Activated CD4-positive, alpha-beta T cell treated with anti-CD3 and anti-CD28 coated beads, Interleukin-2, amount 50 U/mL, for 48 hours (primary cell): ENCODE results near the gene CSHL1.
"Not testable (repeated sequence)": the region's sequence is repeated elsewhere in the genome, so short reads cannot be mapped to it uniquely, and the experiment has no call there.

ENCODE experiments used
- DNase-seq, 2 experiments: peaks; one replicate each; pipeline ENCODE4 v3.0.0-alpha.2; 2020

Gene CSHL1

GRCh38 chr17:63881935-63882601 lies 29.0 kb downstream of the CSHL1 start, which contains the start of gene GH2:
Gene GH2 (minus strand): TSS chr17:63881944. CDS start chr17:63881801, 143 bp downstream.
- DNase-seq: peak; percentile 67 to 74

GRCh38 chr17:63881337-63881736 lies 29.7 kb downstream of the CSHL1 start:
- DNase-seq: not testable (repeated sequence)

DNA sequence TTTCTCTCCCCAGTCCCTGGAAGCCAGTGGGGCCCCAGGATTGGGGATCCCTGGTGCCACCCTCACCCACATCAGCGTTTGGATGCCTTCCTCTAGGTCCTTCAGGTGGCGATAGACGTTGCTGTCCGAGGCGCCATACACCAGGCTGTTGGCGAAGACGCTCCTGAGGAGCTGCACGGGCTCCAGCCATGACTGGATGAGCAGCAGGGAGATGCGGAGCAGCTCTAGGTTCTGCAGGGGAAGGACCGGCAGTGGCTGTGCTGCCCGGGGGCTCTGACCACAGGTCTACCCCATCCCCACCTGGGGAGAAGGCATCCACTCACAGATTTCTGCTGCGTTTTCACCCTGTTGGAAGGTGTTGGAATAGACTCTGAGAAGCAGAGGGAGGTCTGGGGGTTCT lies 30.4 kb downstream of the CSHL1 start:
- no peak for DNase-seq

- not testable (repeated sequence) for DNase-seq
Observed at GRCh38 chr17:63878413-63878812, 32.6 kb downstream of the CSHL1 start.

- DNase-seq: not testable (repeated sequence)
Observed at GRCh38 chr17:63874693-63875092, 36.4 kb downstream of the CSHL1 start.

GRCh38 chr17:63874061-63874626 lies 36.9 kb downstream of the CSHL1 start:
- DNase-seq: not testable (repeated sequence)

- DNase-seq: not testable (repeated sequence)
Observed at GRCh38 chr17:63873577-63873976, 37.5 kb downstream of the CSHL1 start, which contains the start of gene CSH2. Gene CSH2 (minus strand): TSS chr17:63873677. CDS start chr17:63873614, 63 bp downstream.

GRCh38 chr17:63871646-63872365 lies 39.3 kb downstream of the CSHL1 start:
- DNase-seq: not testable (repeated sequence)

GRCh38 chr17:63870292-63870665 lies 40.8 kb downstream of the CSHL1 start:
- not testable (repeated sequence) for DNase-seq

GRCh38 chr17:63869491-63870291 lies 41.4 kb downstream of the CSHL1 start:
- not testable (repeated sequence) for DNase-seq

- not testable (repeated sequence) for DNase-seq
Observed at GRCh38 chr17:63866625-63867024, 44.4 kb downstream of the CSHL1 start.
